Neural cell (in vitro differentiated cells): Measurements from ENCODE around the gene PRDM11. TPM values are rescaled to one million over a fixed set of nuclear protein-coding genes. Genes with fewer than 3 reads are reported as not detected.

Experiments used
- H2AFZ ChIP-seq: fragments of 200-600, 300-800 bp; sonication (generic), shearing (Covaris generic); 2 replicates; pipeline ENCODE4 v1.6.0; 2014; ENCODE audit warnings: low read depth, mild to moderate bottlenecking, antibody characterized with exemption, low read length, moderate library complexity
- H3F3A ChIP-seq: fragments of 200-600 bp; shearing (Covaris generic); 2 replicates; pipeline ENCODE4 v1.6.1; 2016; ENCODE audit warnings: mild to moderate bottlenecking, moderate library complexity, mixed read lengths, antibody characterized with exemption, low read length; ENCODE audit not compliant: insufficient read depth, poor library complexity, severe bottlenecking
- H3K27ac ChIP-seq: fragments of 200-600, 300-800 bp; sonication (generic), shearing (Covaris generic); 2 replicates; pipeline ENCODE4 v1.5.1; 2014; ENCODE audit warnings: mild to moderate bottlenecking, low read length, moderate library complexity
- H3K27me3 ChIP-seq: fragments of 300-800, 200-600 bp; sonication (generic), shearing (Covaris generic); 2 replicates; pipeline ENCODE4 v1.6.0; 2014; ENCODE audit warnings: mild to moderate bottlenecking, low read depth, low read length, moderate library complexity; ENCODE audit not compliant: insufficient read depth
- H3K36me3 ChIP-seq: fragments of 300-800, 200-600 bp; sonication (generic), shearing (Covaris generic); 2 replicates; pipeline ENCODE4 v1.5.1; 2014; ENCODE audit warnings: mild to moderate bottlenecking, antibody characterized with exemption, low read length, moderate library complexity; ENCODE audit not compliant: insufficient read depth
- H3K4me2 ChIP-seq: fragments of 300-800, 200-600 bp; sonication (generic), shearing (Covaris generic); 2 replicates; pipeline ENCODE4 v1.6.0; 2014; ENCODE audit warnings: mild to moderate bottlenecking, low read length
- H3K4me3 ChIP-seq: fragments of 300-800, 200-600 bp; sonication (generic), shearing (Covaris generic); 2 replicates; pipeline ENCODE4 v1.5.1; 2014; ENCODE audit warnings: mild to moderate bottlenecking, low read length, moderate library complexity
- H3K79me2 ChIP-seq: fragments of 200-600 bp; shearing (Covaris generic); replicated peaks from 2 replicates; pipeline ENCODE4 v1.6.0; 2014; ENCODE audit warnings: mild to moderate bottlenecking, low read length, moderate library complexity; ENCODE audit not compliant: insufficient read depth
- H3K9ac ChIP-seq: fragments of 300-800, 200-600 bp; sonication (generic), shearing (Covaris generic); 2 replicates; pipeline ENCODE4 v1.6.1; 2016; ENCODE audit warnings: mild to moderate bottlenecking, low read length, mixed read lengths
- H3K9me2 ChIP-seq: fragments of 200-600 bp; shearing (Covaris generic); 2 replicates; pipeline ENCODE4 v1.6.1; 2016; ENCODE audit warnings: mild to moderate bottlenecking, low read length, mixed read lengths; ENCODE audit not compliant: insufficient read depth
- H3K9me3 ChIP-seq: fragments of 200-600, 300-800 bp; sonication (generic), shearing (Covaris generic); 2 replicates; pipeline ENCODE4 v1.6.1; 2016; ENCODE audit warnings: mild to moderate bottlenecking, mixed run types, low read length, moderate library complexity, mixed read lengths
- H4K20me1 ChIP-seq: fragments of 200-600 bp; shearing (Covaris generic); 2 replicates; pipeline ENCODE4 v1.6.1; 2016; ENCODE audit warnings: mild to moderate bottlenecking, mixed run types; ENCODE audit not compliant: insufficient read depth
- CTCF ChIP-seq: fragments of 450-650 bp; IDR thresholded peaks from 2 replicates; pipeline ENCODE4 v1.5.1; 2014; ENCODE audit warnings: antibody characterized with exemption, mild to moderate bottlenecking, moderate library complexity; ENCODE audit not compliant: poor library complexity, severe bottlenecking
- EP300 ChIP-seq: fragments of 450-650 bp; conservative IDR thresholded peaks from 2 replicates; pipeline ENCODE4 v1.6.1; 2014; ENCODE audit warnings: antibody characterized with exemption, mild to moderate bottlenecking, moderate library complexity; ENCODE audit not compliant: poor library complexity, severe bottlenecking
- EZH2 ChIP-seq: fragments of 200-600, 300-800 bp; shearing (Covaris generic), sonication (generic); IDR thresholded peaks from 2 replicates; pipeline ENCODE4 v1.6.1; 2014; ENCODE audit warnings: antibody characterized with exemption, low read length, borderline replicate concordance, mild to moderate bottlenecking; ENCODE audit not compliant: insufficient read depth, poor library complexity, severe bottlenecking
- MXI1 ChIP-seq: fragments of 450-650 bp; conservative IDR thresholded peaks from 2 replicates; pipeline ENCODE4 v1.6.1; 2014; ENCODE audit warnings: antibody characterized with exemption, mild to moderate bottlenecking; ENCODE audit not compliant: poor library complexity, severe bottlenecking
- POLR2AphosphoS5 ChIP-seq: IDR thresholded peaks from 2 replicates; pipeline ENCODE4 v1.6.1; 2012
- RAD21 ChIP-seq: fragments of 450-650 bp; conservative IDR thresholded peaks from 2 replicates; pipeline ENCODE4 v1.6.1; 2014; ENCODE audit warnings: antibody characterized with exemption, mild to moderate bottlenecking, moderate library complexity
- SMC3 ChIP-seq: fragments of 450-650 bp; conservative IDR thresholded peaks from 2 replicates; pipeline ENCODE4 v1.6.1; 2014; ENCODE audit warnings: antibody characterized with exemption, mild to moderate bottlenecking, moderate library complexity; ENCODE audit not compliant: poor library complexity
- TAF1 ChIP-seq: IDR thresholded peaks from 2 replicates; pipeline ENCODE4 v1.6.1; 2012; ENCODE audit warnings: low read depth
- polyA plus RNA-seq: library from polyadenylated mRNA; depleted of rRNA; stranded (reverse); fragments of >200 nt; gene quantifications from 2 replicates; pipeline ENCODE4 v1.2.3, GENCODE V29; 2014
- TF ChIP-seq, protein P1 (sequence below): IDR thresholded peaks from 2 replicates; pipeline ENCODE4 v1.6.1; 2012; ENCODE audit warnings: borderline replicate concordance

PRDM11 gene
- polyA plus RNA-seq, 1 donor from 2014 or later: 2.0 TPM

- Histone ChIP-seq H3K9me2 (no peaks in the 10 kb centered on the region), H3K9ac (no peak overlapping the region), H2AFZ (no peak overlapping the region), H3K4me2 (no peak overlapping the region), H3K27me3 (no peaks in the 10 kb centered on the region), H4K20me1 (no peaks in the 10 kb centered on the region), H3K9me3 (no peaks in the 10 kb centered on the region), H3K4me3 (no peak overlapping the region), H3K27ac (no peak overlapping the region), H3K79me2 (no peaks in the 10 kb centered on the region), H3K36me3 (no peaks in the 10 kb centered on the region), H3F3A (no peaks in the 10 kb centered on the region)
- TF ChIP-seq SMC3 (no peak), EP300 (no peak), MXI1 (no peak), EZH2 (no peak), CTCF (no peak), POLR2AphosphoS5 (no peak), RAD21 (no peak), TAF1 (no peak)
- TF ChIP-seq, protein P1, sequence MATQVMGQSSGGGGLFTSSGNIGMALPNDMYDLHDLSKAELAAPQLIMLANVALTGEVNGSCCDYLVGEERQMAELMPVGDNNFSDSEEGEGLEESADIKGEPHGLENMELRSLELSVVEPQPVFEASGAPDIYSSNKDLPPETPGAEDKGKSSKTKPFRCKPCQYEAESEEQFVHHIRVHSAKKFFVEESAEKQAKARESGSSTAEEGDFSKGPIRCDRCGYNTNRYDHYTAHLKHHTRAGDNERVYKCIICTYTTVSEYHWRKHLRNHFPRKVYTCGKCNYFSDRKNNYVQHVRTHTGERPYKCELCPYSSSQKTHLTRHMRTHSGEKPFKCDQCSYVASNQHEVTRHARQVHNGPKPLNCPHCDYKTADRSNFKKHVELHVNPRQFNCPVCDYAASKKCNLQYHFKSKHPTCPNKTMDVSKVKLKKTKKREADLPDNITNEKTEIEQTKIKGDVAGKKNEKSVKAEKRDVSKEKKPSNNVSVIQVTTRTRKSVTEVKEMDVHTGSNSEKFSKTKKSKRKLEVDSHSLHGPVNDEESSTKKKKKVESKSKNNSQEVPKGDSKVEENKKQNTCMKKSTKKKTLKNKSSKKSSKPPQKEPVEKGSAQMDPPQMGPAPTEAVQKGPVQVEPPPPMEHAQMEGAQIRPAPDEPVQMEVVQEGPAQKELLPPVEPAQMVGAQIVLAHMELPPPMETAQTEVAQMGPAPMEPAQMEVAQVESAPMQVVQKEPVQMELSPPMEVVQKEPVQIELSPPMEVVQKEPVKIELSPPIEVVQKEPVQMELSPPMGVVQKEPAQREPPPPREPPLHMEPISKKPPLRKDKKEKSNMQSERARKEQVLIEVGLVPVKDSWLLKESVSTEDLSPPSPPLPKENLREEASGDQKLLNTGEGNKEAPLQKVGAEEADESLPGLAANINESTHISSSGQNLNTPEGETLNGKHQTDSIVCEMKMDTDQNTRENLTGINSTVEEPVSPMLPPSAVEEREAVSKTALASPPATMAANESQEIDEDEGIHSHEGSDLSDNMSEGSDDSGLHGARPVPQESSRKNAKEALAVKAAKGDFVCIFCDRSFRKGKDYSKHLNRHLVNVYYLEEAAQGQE: no peak
These were observed 40.0 kb upstream of the PRDM11 start for GRCh38 chr11:45106440-45106839.

DNA sequence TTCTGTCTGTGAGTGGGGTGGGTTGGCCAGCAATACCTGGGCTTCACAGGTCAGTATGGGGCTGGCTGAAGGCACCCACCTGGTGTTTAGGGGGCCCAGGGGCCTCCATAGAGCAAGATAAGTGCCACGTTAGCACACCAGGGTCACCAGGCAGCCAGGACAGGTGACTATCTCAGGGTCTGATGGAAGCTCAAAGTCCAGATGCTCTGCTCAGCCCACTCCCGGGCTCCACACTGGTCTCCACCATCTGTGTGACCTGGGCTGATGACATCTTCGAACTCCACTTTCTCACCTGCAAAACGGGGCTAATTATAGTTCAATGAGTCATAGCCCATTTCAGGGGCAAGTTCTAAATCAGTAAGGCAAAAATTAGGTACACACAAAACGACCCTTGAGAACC lies 39.4 kb upstream of the PRDM11 start:
- Histone ChIP-seq H2AFZ (no peak overlapping the region), H3F3A (no peaks in the 10 kb centered on the region), H3K27me3 (no peaks in the 10 kb centered on the region), H3K9ac (no peak overlapping the region), H3K4me2 (no peak overlapping the region), H3K9me2 (no peaks in the 10 kb centered on the region), H3K27ac (no peak overlapping the region), H3K79me2 (no peaks in the 10 kb centered on the region), H4K20me1 (no peaks in the 10 kb centered on the region), H3K36me3 (no peaks in the 10 kb centered on the region), H3K9me3 (no peaks in the 10 kb centered on the region), H3K4me3 (no peak overlapping the region)
- no peak for TF ChIP-seq POLR2AphosphoS5
